ENCODE measurements around the gene USP22. TPM values are rescaled to one million over a fixed set of nuclear protein-coding genes. Genes with fewer than 3 reads are reported as not detected.

USP22 gene
- total and polyA plus RNA-seq, 2 of the 8 experiments (the other 6 are each of a cell fraction or from before 2014, with no cell fraction given) = 221 to 316 TPM

GRCh38 chr17:21002309-21003006 is 40.4 kb downstream of the USP22 start:
- H3K4ac ChIP-seq (replicated peaks; ENCODE audit: insufficient read length, low read depth, low read length) = no peak overlapping the region
- H3K79me2 ChIP-seq (ENCODE audit: control insufficient read depth in 1 of 2, insufficient read depth in 2 of 2, low read length in 2 of 2) = peaks cover 0 to 14% of the 10 kb centered on the region in 2 experiments; a peak in 2 of 4 replicates
- WGBS, 2 experiments (ENCODE audit: extremely low coverage in 1 of 2, insufficient coverage in 1 of 2, insufficient read length in 1 of 2, insufficient replicate concordance in 2 of 2, low coverage in 1 of 2, low lambda C conversion rate in 2 of 2, missing lambda C conversion rate in 1 of 2) = 92% methylated on average over 23 of the region's 26 CpGs; no CpG with 5 or more reads in 1 of the 2 experiments
- no peak overlapping the region for H3K23ac ChIP-seq (ENCODE audit: insufficient read length)
- no peak overlapping the region for H2BK12ac ChIP-seq (ENCODE audit: low read depth, low read length)
- H3K23me2 ChIP-seq (ENCODE audit: low read depth, low read length) = no peaks in the 10 kb centered on the region
- no peak overlapping the region for H3K14ac ChIP-seq (ENCODE audit: insufficient read length)
- H2BK5ac ChIP-seq (ENCODE audit: low read depth, low read length) = no peak overlapping the region
- H4K5ac ChIP-seq (ENCODE audit: insufficient read length, low read depth, low read length) = no peak overlapping the region
- H3K4me3 ChIP-seq (ENCODE audit: extremely low read depth in 1 of 4, insufficient read depth in 2 of 4, low read depth in 3 of 4, low read length in 4 of 4) = no peak overlapping the region
- no peak overlapping the region for H2AFZ ChIP-seq (ENCODE audit: low read length)
- H3K9ac ChIP-seq (replicated peaks in 1 of 4; ENCODE audit: extremely low read depth in 1 of 4, low read depth in 3 of 4, low read length in 3 of 4) = no peak overlapping the region
- H4K20me1 ChIP-seq (replicated peaks in 1 of 2; ENCODE audit: control insufficient read depth in 1 of 2, insufficient read depth in 2 of 2, low read length in 2 of 2) = peaks cover 27 to 34% of the 10 kb centered on the region in 2 experiments
- no peaks in the 10 kb centered on the region for H3K27me3 ChIP-seq (replicated peaks in 1 of 4; ENCODE audit: control insufficient read depth in 3 of 4, extremely low read depth in 1 of 4, insufficient read depth in 3 of 4, low read length in 3 of 4)
- H3K4me1 ChIP-seq (replicated peaks in 1 of 4; ENCODE audit: control insufficient read depth in 3 of 4, insufficient read depth in 4 of 4, low read length in 3 of 4) = peaks cover 0 to 4% (median 0%) of the 10 kb centered on the region in 4 experiments; a peak in 1 of 7 replicates
- H3K4me2 ChIP-seq (ENCODE audit: insufficient read depth in 1 of 2, low read depth in 2 of 2, low read length in 2 of 2) = no peak overlapping the region
- H2AK5ac ChIP-seq (ENCODE audit: low read depth, low read length) = no peak overlapping the region
- ChIA-PET CTCF (ENCODE audit: partially characterized antibody) (no interaction called here), POLR2A (ENCODE audit: partially characterized antibody) (interaction anchor here (1.2 to 2.4 kb wide), 5 partner anchors 8 to 40 kb away, joined by 4 to 8 read pairs (median 5); partner anchors contain the start of gene USP22)
- no peak overlapping the region for H2BK20ac ChIP-seq (ENCODE audit: low read length)
- peaks cover 45 to 76% (median 60%) of the 10 kb centered on the region in 4 experiments for H3K36me3 ChIP-seq (ENCODE audit: control insufficient read depth in 2 of 4, insufficient read depth in 4 of 4, low read length in 3 of 4)
- no peak overlapping the region for H4K91ac ChIP-seq (replicated peaks; ENCODE audit: insufficient read length, low read length)
- no peak overlapping the region for H2BK120ac ChIP-seq (replicated peaks; ENCODE audit: low read depth, low read length)
- no peak overlapping the region for H3K18ac ChIP-seq (ENCODE audit: extremely low read depth, low read length)
- FAIRE-seq = no peak
- H2BK15ac ChIP-seq (ENCODE audit: low read length) = no peak overlapping the region
- H3K27ac ChIP-seq (ENCODE audit: low read depth, low read length) = no peak overlapping the region
- no peak for DNase-seq (ENCODE audit: low read depth in 1 of 2, low spot score in 2 of 2)
- no peak overlapping the region for H4K8ac ChIP-seq (ENCODE audit: extremely low read depth, insufficient read depth, low read length)
- no peaks in the 10 kb centered on the region for H3K9me3 ChIP-seq (ENCODE audit: insufficient read depth in 2 of 2, low read depth in 1 of 2, low read length in 1 of 2)
- H3K79me1 ChIP-seq (ENCODE audit: low read depth, low read length) = peaks cover 2% of the 10 kb centered on the region
- no peak overlapping the region for H3K56ac ChIP-seq (replicated peaks; ENCODE audit: insufficient read length, low read depth, low read length)
- no peak for TF ChIP-seq NRF1 (IDR thresholded peaks at IDR 0.05; ENCODE audit: low read depth, low read length)
- no peak for TF ChIP-seq CTCF (IDR thresholded peaks at IDR 0.05; ENCODE audit: control extremely low read depth in 1 of 3, insufficient read depth in 1 of 3, low read depth in 1 of 3, low read length in 3 of 3)
- no peak for TF ChIP-seq GABPA (IDR thresholded peaks at IDR 0.05; ENCODE audit: borderline replicate concordance, insufficient read depth, low read length)
- no peak for TF ChIP-seq ZNF274 (IDR thresholded peaks at IDR 0.05; ENCODE audit: borderline replicate concordance, extremely low read depth, low read length)
- TF ChIP-seq SP4 (IDR thresholded peaks at IDR 0.05; ENCODE audit: low read length) = no peak
- no peak for TF ChIP-seq TCF12 (IDR thresholded peaks at IDR 0.05; ENCODE audit: low read depth, low read length)
- no peak for TF ChIP-seq CBX8 (IDR thresholded peaks at IDR 0.05; ENCODE audit: borderline replicate concordance, low read depth, low read length)
- TF ChIP-seq PHF8 (conservative IDR thresholded peaks at IDR 0.05; ENCODE audit: low read depth, low read length) = no peak
- no peak for TF ChIP-seq RXRA (IDR thresholded peaks at IDR 0.05; ENCODE audit: insufficient read depth, low read depth, low read length)
- TF ChIP-seq POU5F1 (IDR thresholded peaks at IDR 0.05; ENCODE audit: low read depth, low read length) = no peak
- no peak for TF ChIP-seq TEAD4 (IDR thresholded peaks at IDR 0.05; ENCODE audit: low read depth, low read length)

All from H1 (cell line).